ENCODE measurements around the gene PGLYRP2.

PGLYRP2 gene

DNA sequence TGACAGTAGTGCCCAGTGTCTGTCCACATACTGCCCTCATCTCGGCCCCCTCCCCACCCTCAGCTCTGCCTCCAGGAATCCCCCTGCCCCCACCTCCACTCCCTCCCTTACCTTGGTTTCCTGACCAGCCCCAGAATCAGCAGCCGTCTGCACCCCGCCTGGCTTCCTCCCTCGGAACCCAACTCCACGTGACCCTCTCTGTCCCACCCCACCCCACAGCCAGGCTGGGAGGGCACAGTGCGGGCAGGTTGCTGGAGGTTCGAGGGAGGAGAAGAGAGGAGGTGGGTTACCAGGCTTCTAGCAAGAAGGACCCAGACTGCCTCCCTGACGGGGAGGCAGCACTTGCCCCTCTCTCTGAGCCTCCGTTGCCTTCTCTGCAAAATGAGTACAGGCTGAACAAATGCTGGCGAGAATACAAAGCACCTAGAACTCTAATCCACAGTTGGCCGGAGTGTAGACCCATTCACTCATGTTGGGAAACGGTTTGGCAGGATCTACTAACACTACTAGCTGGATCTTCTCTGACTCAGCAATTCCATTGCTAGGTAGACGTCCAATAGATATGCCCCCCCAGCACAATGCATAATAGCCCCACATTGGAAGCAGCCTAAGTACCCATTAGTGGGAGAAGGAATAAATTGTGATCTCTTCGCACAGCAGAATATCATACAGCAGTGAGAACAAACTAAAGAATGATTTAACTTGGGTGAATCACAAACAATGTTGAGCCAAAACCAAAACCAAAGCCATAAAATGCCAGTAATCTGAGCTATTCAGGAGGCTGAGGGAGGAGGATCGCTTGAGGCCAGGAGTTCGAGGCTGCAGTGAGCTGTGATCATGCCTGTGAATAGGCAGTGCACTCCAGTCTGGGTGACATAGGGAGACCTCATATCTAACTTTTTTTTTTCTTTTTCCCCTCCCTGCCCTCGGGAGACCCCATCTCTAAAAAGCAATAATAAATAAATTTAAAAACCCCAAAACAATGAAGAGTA lies 14.6 kb downstream of the PGLYRP2 start, which contains the start of gene RASAL3:
RASAL3 (minus strand) TSS at position 151 of the 992 bp plus-strand sequence. CDS start 186 bp downstream, outside the sequence.
- DNase-seq (ENCODE audit: low read depth) = no peak
- TF ChIP-seq, protein P1, sequence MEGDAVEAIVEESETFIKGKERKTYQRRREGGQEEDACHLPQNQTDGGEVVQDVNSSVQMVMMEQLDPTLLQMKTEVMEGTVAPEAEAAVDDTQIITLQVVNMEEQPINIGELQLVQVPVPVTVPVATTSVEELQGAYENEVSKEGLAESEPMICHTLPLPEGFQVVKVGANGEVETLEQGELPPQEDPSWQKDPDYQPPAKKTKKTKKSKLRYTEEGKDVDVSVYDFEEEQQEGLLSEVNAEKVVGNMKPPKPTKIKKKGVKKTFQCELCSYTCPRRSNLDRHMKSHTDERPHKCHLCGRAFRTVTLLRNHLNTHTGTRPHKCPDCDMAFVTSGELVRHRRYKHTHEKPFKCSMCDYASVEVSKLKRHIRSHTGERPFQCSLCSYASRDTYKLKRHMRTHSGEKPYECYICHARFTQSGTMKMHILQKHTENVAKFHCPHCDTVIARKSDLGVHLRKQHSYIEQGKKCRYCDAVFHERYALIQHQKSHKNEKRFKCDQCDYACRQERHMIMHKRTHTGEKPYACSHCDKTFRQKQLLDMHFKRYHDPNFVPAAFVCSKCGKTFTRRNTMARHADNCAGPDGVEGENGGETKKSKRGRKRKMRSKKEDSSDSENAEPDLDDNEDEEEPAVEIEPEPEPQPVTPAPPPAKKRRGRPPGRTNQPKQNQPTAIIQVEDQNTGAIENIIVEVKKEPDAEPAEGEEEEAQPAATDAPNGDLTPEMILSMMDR (IDR thresholded peaks at IDR 0.05; ENCODE audit: control insufficient read depth, insufficient read depth, low read depth, low read length, missing control alignments) = no peak
- no peak within 1 kb of the TSS for H3K4me3 ChIP-seq (ENCODE audit: control insufficient read depth, low read depth, low read length)

DNA sequence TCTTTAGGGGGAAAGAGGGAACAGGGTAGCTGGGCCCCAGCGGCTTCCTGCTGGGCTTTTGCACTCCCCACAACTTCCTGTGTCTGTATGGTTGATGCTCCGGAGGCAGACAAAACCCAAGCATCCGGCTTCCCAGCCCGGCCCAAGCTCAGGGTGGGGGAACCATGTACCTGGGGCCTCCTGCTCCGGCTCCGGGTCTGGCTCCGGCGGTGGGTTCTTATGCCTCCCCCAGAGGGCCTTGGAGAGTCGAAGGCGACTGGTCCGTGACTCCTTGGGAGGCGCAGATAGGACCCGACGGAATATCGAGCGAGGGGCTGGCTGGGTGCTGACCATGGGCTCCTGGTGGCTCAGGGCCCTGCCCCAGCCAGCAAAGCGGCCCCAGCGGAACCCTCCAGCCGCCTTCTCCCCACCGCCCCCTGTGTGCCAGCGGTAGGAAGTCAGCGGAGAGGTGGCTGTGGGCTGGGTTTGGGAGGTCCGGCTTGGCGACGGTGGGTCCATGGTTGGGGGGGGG lies 15.4 kb downstream of the PGLYRP2 start:
- no peak overlapping the region for H3K4me3 ChIP-seq (ENCODE audit: control insufficient read depth, low read depth, low read length)
- no peak for DNase-seq (ENCODE audit: low read depth)
- TF ChIP-seq, protein P1 (IDR thresholded peaks at IDR 0.05; ENCODE audit: control insufficient read depth, insufficient read depth, low read depth, low read length, missing control alignments) = no peak

DNA sequence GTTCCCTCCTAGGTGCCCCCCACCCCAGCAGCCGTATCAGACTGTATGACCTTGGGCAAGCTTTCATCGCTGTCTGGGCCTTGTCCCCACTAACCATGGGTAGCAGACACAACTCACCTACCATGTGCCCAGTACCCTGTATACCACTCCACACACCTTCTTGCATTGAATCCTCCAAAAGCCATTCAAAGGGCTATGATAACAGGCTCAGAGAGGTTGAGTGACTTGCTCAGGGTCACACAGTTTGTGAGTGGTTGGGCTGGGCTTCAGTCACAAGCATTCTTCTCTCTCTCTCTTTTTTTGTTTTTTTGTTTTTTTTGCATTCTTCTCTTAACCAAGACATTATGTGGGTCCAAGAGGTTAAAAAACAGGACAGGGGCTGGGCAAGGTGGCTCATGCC lies 17.6 kb downstream of the PGLYRP2 start:
- TF ChIP-seq, protein P1 (IDR thresholded peaks at IDR 0.05; ENCODE audit: control insufficient read depth, insufficient read depth, low read depth, low read length, missing control alignments) = no peak
- no peak for DNase-seq (ENCODE audit: low read depth)
- H3K4me3 ChIP-seq (ENCODE audit: control insufficient read depth, low read depth, low read length) = no peak overlapping the region

DNA sequence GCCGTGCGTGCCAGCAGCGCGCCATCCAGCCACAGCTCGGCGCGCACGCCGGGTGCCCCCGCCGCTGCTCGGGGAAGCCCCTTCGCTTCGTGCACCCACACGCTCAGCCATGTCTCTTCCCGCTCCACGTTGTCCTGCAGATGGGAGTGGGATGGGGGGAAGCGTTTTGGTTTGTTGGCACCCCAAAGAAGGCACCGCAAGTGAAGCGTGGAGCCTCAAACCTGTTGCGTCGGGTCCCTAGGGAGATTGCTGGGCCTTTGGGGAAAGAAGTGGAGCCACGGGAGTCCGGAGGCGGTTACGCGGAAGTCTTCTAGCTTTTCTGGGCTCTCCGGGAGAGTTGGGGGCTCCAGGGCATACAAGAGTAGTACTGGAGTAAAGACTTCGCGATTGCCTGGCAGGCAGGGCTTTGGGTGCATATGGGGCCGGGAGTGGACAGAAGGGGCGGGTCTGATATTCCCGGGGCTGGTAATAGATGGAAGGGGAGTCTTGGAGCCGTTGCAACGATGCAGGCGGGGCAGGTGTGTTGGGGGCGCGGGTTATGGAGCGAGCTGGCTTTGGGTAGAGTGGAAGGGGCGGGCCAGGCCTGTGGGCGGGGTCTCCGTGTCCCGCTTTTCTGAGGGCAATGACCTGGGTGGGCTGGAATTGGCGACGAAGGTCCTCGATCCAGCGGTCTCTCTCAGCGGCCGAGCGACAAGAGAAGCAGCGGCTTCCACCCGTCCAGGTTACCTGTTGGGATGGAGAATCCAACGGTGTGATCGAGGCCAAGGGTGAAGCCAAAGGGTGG lies 21.4 kb downstream of the PGLYRP2 start:
- DNase-seq (ENCODE audit: low read depth) = no peak
- H3K4me3 ChIP-seq (ENCODE audit: control insufficient read depth, low read depth, low read length) = no peak overlapping the region
- TF ChIP-seq, protein P1 (IDR thresholded peaks at IDR 0.05; ENCODE audit: control insufficient read depth, insufficient read depth, low read depth, low read length, missing control alignments) = no peak

DNA sequence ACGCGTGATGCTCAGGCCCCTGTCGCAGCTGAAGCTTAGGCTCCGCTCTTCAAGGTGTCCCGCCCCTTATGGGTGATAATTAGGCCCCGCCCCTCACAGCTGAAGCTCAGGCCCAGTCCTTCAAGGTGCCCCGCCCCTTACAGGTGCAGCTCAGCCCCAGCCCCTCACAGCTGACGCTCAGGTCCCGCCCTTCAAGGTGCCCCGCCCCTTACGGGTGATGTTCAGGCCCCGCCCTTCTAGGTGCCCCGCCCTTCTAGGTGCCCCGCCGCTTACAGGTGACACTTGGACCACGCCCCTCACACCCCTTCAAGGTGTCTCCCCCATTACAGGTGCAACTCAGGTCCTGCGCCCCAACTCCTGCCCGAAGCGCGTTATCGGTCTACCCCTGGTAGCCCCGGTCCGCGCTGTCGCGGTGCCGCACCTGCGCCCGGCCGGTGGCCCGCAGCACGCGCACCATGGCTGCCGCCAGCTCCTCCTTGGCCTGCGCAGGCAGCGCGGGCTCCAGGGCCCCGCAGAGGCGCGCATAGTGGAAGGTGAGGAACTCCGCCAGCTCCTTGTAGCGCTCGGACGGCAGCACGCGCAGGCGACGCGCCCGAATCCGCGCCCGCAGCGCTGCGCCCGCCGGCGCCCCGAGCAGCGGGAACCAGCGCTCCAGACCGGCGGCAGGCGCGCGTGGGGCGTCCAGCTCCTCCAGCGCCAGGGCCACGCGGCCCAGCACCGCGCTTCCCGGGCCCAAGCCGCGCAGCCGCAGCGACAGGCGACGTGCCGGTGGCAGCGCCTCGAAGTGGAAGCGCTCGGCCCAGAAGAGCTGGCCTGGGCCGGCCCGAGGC lies 22.2 kb downstream of the PGLYRP2 start:
- TF ChIP-seq, protein P1 (IDR thresholded peaks at IDR 0.05; ENCODE audit: control insufficient read depth, insufficient read depth, low read depth, low read length, missing control alignments) = no peak
- no peak for DNase-seq (ENCODE audit: low read depth)
- H3K4me3 ChIP-seq (ENCODE audit: control insufficient read depth, low read depth, low read length) = no peak overlapping the region
